ENCODE results near the gene APOBEC3F.

- TF ChIP-seq CTCF (IDR thresholded peaks at IDR 0.05) = no peak
- TF ChIP-seq KDM1A (IDR thresholded peaks at IDR 0.05; ENCODE audit: low read depth) = no peak
- TF ChIP-seq TP53 (CRISPR knock-in tag; IDR thresholded peaks at IDR 0.05) = no peak
Measured at GRCh38 chr22:39087098-39087497, 46.4 kb downstream of the APOBEC3F start.
